Measurements from ENCODE around the gene LCN6.

Gene LCN6

GRCh38 chr9:136751814-136752213, 3.5 kb upstream of the LCN6 start:
- Histone ChIP-seq H4K91ac (ENCODE audit: low read depth, low read length) (no peak overlapping the region), H4K12ac (ENCODE audit: low read depth, low read length) (no peak overlapping the region), H3K36me3 (ENCODE audit: control insufficient read depth in 1 of 2, insufficient read depth in 2 of 2, low read length in 2 of 2) (no peaks in the 10 kb centered on the region), H3K23ac (ENCODE audit: low read length) (no peak overlapping the region), H2AFZ (ENCODE audit: insufficient read depth, low read length, poor library complexity) (no peak overlapping the region), H3K79me2 (ENCODE audit: control insufficient read depth, insufficient read depth, low read length, poor library complexity) (no peaks in the 10 kb centered on the region), H2BK120ac (ENCODE audit: insufficient read depth, low read length, poor library complexity) (no peak overlapping the region), H2AK5ac (ENCODE audit: low read length) (no peak overlapping the region), H3K4me1 (ENCODE audit: control insufficient read depth in 1 of 2, insufficient read depth in 2 of 2, low read length in 2 of 2) (no peaks in the 10 kb centered on the region), H3K18ac (ENCODE audit: low read length) (no peak overlapping the region), H3K9me3 (ENCODE audit: insufficient read depth, low read depth, low read length) (peaks cover 11% of the 10 kb centered on the region), H4K8ac (ENCODE audit: low read depth, low read length) (no peak overlapping the region), H3K4ac (ENCODE audit: low read depth, low read length) (no peak overlapping the region), H2BK5ac (ENCODE audit: low read depth, low read length, poor library complexity) (no peak overlapping the region), H3K27ac (ENCODE audit: low read depth, low read length) (no peak overlapping the region), H3K27me3 (ENCODE audit: insufficient read depth, low read length) (no peaks in the 10 kb centered on the region), H3K4me3 (ENCODE audit: low read depth, low read length) (no peak overlapping the region), H2BK12ac (ENCODE audit: low read length) (no peak overlapping the region), H3K9ac (ENCODE audit: low read length) (no peak overlapping the region), H3K4me2 (ENCODE audit: low read length) (no peak overlapping the region), H3K79me1 (ENCODE audit: low read length) (no peaks in the 10 kb centered on the region), H3K14ac (ENCODE audit: low read length) (no peak overlapping the region)
- no peak for DNase-seq

- no peak overlapping the region for H2BK120ac ChIP-seq (ENCODE audit: insufficient read depth, low read length, poor library complexity)
- H3K36me3 ChIP-seq (ENCODE audit: control insufficient read depth in 1 of 2, insufficient read depth in 2 of 2, low read length in 2 of 2): no peaks in the 10 kb centered on the region
- DNase-seq: no peak
- no peak overlapping the region for H2AFZ ChIP-seq (ENCODE audit: insufficient read depth, low read length, poor library complexity)
- no peak overlapping the region for H3K27ac ChIP-seq (ENCODE audit: low read depth, low read length)
- H3K4ac ChIP-seq (ENCODE audit: low read depth, low read length): no peak overlapping the region
- H3K4me3 ChIP-seq (ENCODE audit: low read depth, low read length): no peak overlapping the region
- H3K4me2 ChIP-seq (ENCODE audit: low read length): no peak overlapping the region
- H3K27me3 ChIP-seq (ENCODE audit: insufficient read depth, low read length): no peaks in the 10 kb centered on the region
- no peak overlapping the region for H3K9ac ChIP-seq (ENCODE audit: low read length)
- no peaks in the 10 kb centered on the region for H3K79me1 ChIP-seq (ENCODE audit: low read length)
- no CpG with 5 or more reads among the region's 1 CpG for WGBS (ENCODE audit: extremely low coverage, insufficient coverage, insufficient read length)
- H3K18ac ChIP-seq (ENCODE audit: low read length): no peak overlapping the region
- H4K8ac ChIP-seq (ENCODE audit: low read depth, low read length): no peak overlapping the region
- H3K4me1 ChIP-seq (ENCODE audit: control insufficient read depth in 1 of 2, insufficient read depth in 2 of 2, low read length in 2 of 2): no peaks in the 10 kb centered on the region
- H2BK12ac ChIP-seq (ENCODE audit: low read length): no peak overlapping the region
- no peak overlapping the region for H2AK5ac ChIP-seq (ENCODE audit: low read length)
- H4K91ac ChIP-seq (ENCODE audit: low read depth, low read length): no peak overlapping the region
- H4K12ac ChIP-seq (ENCODE audit: low read depth, low read length): no peak overlapping the region
- H3K9me3 ChIP-seq (ENCODE audit: insufficient read depth, low read depth, low read length): peaks cover 10% of the 10 kb centered on the region
- H2BK5ac ChIP-seq (ENCODE audit: low read depth, low read length, poor library complexity): no peak overlapping the region
- H3K23ac ChIP-seq (ENCODE audit: low read length): no peak overlapping the region
- no peaks in the 10 kb centered on the region for H3K79me2 ChIP-seq (ENCODE audit: control insufficient read depth, insufficient read depth, low read length, poor library complexity)
- H3K14ac ChIP-seq (ENCODE audit: low read length): no peak overlapping the region
These were observed 2.9 kb upstream of the LCN6 start for GRCh38 chr9:136751244-136751643.

GRCh38 chr9:136750526-136750925, 2.2 kb upstream of the LCN6 start:
- WGBS (ENCODE audit: extremely low coverage, insufficient coverage, insufficient read length): no CpG with 5 or more reads among the region's 2 CpGs
- Histone ChIP-seq H3K79me2 (ENCODE audit: control insufficient read depth, insufficient read depth, low read length, poor library complexity) (no peaks in the 10 kb centered on the region), H3K18ac (ENCODE audit: low read length) (no peak overlapping the region), H2BK5ac (ENCODE audit: low read depth, low read length, poor library complexity) (no peak overlapping the region), H4K91ac (ENCODE audit: low read depth, low read length) (no peak overlapping the region), H3K23ac (ENCODE audit: low read length) (no peak overlapping the region), H2AK5ac (ENCODE audit: low read length) (no peak overlapping the region), H2BK120ac (ENCODE audit: insufficient read depth, low read length, poor library complexity) (no peak overlapping the region), H3K9me3 (ENCODE audit: insufficient read depth, low read depth, low read length) (peaks cover 4% of the 10 kb centered on the region), H4K8ac (ENCODE audit: low read depth, low read length) (no peak overlapping the region), H4K12ac (ENCODE audit: low read depth, low read length) (no peak overlapping the region), H3K27ac (ENCODE audit: low read depth, low read length) (no peak overlapping the region), H3K27me3 (ENCODE audit: insufficient read depth, low read length) (no peaks in the 10 kb centered on the region), H3K4me2 (ENCODE audit: low read length) (no peak overlapping the region), H3K4me1 (ENCODE audit: control insufficient read depth in 1 of 2, insufficient read depth in 2 of 2, low read length in 2 of 2) (no peaks in the 10 kb centered on the region), H2AFZ (ENCODE audit: insufficient read depth, low read length, poor library complexity) (no peak overlapping the region), H3K9ac (ENCODE audit: low read length) (no peak overlapping the region), H3K4me3 (ENCODE audit: low read depth, low read length) (no peak overlapping the region), H2BK12ac (ENCODE audit: low read length) (no peak overlapping the region), H3K79me1 (ENCODE audit: low read length) (no peaks in the 10 kb centered on the region), H3K14ac (ENCODE audit: low read length) (no peak overlapping the region), H3K4ac (ENCODE audit: low read depth, low read length) (no peak overlapping the region), H3K36me3 (ENCODE audit: control insufficient read depth in 1 of 2, insufficient read depth in 2 of 2, low read length in 2 of 2) (no peaks in the 10 kb centered on the region)
- DNase-seq: no peak

- Histone ChIP-seq H2AFZ (ENCODE audit: insufficient read depth, low read length, poor library complexity) (no peak overlapping the region), H4K12ac (ENCODE audit: low read depth, low read length) (no peak overlapping the region), H2AK5ac (ENCODE audit: low read length) (no peak overlapping the region), H3K9ac (ENCODE audit: low read length) (no peak overlapping the region), H3K4me3 (ENCODE audit: low read depth, low read length) (no peak overlapping the region), H3K4ac (ENCODE audit: low read depth, low read length) (no peak overlapping the region), H4K8ac (ENCODE audit: low read depth, low read length) (no peak overlapping the region), H3K27me3 (ENCODE audit: insufficient read depth, low read length) (no peaks in the 10 kb centered on the region), H3K27ac (ENCODE audit: low read depth, low read length) (no peak overlapping the region), H2BK120ac (ENCODE audit: insufficient read depth, low read length, poor library complexity) (no peak overlapping the region), H3K4me2 (ENCODE audit: low read length) (no peak overlapping the region), H3K79me2 (ENCODE audit: control insufficient read depth, insufficient read depth, low read length, poor library complexity) (no peaks in the 10 kb centered on the region), H4K91ac (ENCODE audit: low read depth, low read length) (no peak overlapping the region), H3K18ac (ENCODE audit: low read length) (no peak overlapping the region), H2BK12ac (ENCODE audit: low read length) (no peak overlapping the region), H2BK5ac (ENCODE audit: low read depth, low read length, poor library complexity) (no peak overlapping the region), H3K79me1 (ENCODE audit: low read length) (no peaks in the 10 kb centered on the region), H3K14ac (ENCODE audit: low read length) (no peak overlapping the region), H3K23ac (ENCODE audit: low read length) (no peak overlapping the region), H3K36me3 (ENCODE audit: control insufficient read depth in 1 of 2, insufficient read depth in 2 of 2, low read length in 2 of 2) (no peaks in the 10 kb centered on the region), H3K4me1 (ENCODE audit: control insufficient read depth in 1 of 2, insufficient read depth in 2 of 2, low read length in 2 of 2) (no peaks in the 10 kb centered on the region), H3K9me3 (ENCODE audit: insufficient read depth, low read depth, low read length) (peaks cover 2% of the 10 kb centered on the region)
- no CpG with 5 or more reads among the region's 21 CpGs for WGBS (ENCODE audit: extremely low coverage, insufficient coverage, insufficient read length)
- DNase-seq: no peak
These were observed 614 bp upstream of the LCN6 start for GRCh38 chr9:136748666-136749611.
